HepG2 (cell line): ENCODE results near the gene MAP2K3. TPM values are rescaled to one million over a fixed set of nuclear protein-coding genes. Genes with fewer than 3 reads are reported as not detected.

ENCODE experiments used
- ATAC-seq: fragments of 200-7000 bp; cut with Tn5 transposase; 3 replicates; pipeline ENCODE4 v1.9.1; 2020; ENCODE audit warnings: mild to moderate bottlenecking, moderate library complexity
- BruUV-seq: library from RNA; stranded (reverse); fragments of 400-500 nt; replicated peaks from 2 replicates; lab custom pipeline; 2021; lab: Mats Ljungman, UMichigan
- CTCF ChIA-PET: fragments of 300-600 bp; formaldehyde crosslinking; extraction: SDS; loops from one replicate; lab custom pipeline; 2021; ENCODE audit warnings: low total read pairs, inconsistent platforms, low intra/inter-chr PET ratio; lab: Yijun Ruan, JAX
- POLR2A ChIA-PET: fragments of 350-600 bp; sonication (Branson Sonifier 250); formaldehyde crosslinking; loops from one replicate; lab custom pipeline; 2020; ENCODE audit warnings: antibody characterized with exemption, inconsistent platforms; lab: Yijun Ruan, JAX
- DNase-seq: peaks from one replicate; pipeline ENCODE4 v3.0.0-alpha.2; 2015; ENCODE audit warnings: low spot score
- FAIRE-seq: peaks from 3 replicates; lab custom pipeline; 2011; peaks lifted over from hg19 to GRCh38; lab: Jason Lieb, UNC
- H2AFZ ChIP-seq: one replicate; pipeline ENCODE4 v1.6.1; 2011; ENCODE audit warnings: low read length, inconsistent platforms
- H3K27ac ChIP-seq: fragments of 300-600 bp; 3 replicates; pipeline ENCODE4 v1.8.0; 2011; ENCODE audit warnings: mixed run types, mild to moderate bottlenecking, mixed read lengths, low read length, inconsistent platforms; ENCODE audit not compliant: insufficient read depth; ENCODE audit errors: extremely low read length
- H3K27me3 ChIP-seq, 2 experiments: fragments of 200-600 bp in 1 of 2; 2 replicates in 1 of 2; 3 replicates in 1 of 2; pipeline versions ENCODE4 v1.6.0 to v1.8.0; 2011; ENCODE audit warnings: low read length in 2 of 2, mild to moderate bottlenecking in 2 of 2, moderate library complexity in 2 of 2, inconsistent platforms in 1 of 2; ENCODE audit not compliant: insufficient read depth in 2 of 2, control insufficient read depth in 1 of 2
- H3K36me3 ChIP-seq, 2 experiments: fragments of 200-600 bp in 1 of 2; replicated peaks in 1 of 2; 2 replicates in 1 of 2; 3 replicates in 1 of 2; pipeline versions ENCODE4 v1.5.1 to v1.8.0; 2011; ENCODE audit warnings: low read length in 2 of 2, inconsistent platforms in 1 of 2; ENCODE audit not compliant: insufficient read depth in 2 of 2, control insufficient read depth in 1 of 2
- H3K4me1 ChIP-seq: 2 replicates; pipeline ENCODE4 v1.5.1; 2012; ENCODE audit warnings: low read length, inconsistent platforms; ENCODE audit not compliant: insufficient read depth
- H3K4me2 ChIP-seq: 2 replicates; pipeline ENCODE4 v1.6.0; 2011; ENCODE audit warnings: low read depth, low read length, inconsistent platforms
- H3K4me3 ChIP-seq, 3 experiments: fragments of 200-600 bp in 1 of 3; sonication (generic), shearing (Covaris generic) in 1 of 3; replicated peaks in 1 of 3; 2 replicates each; pipeline ENCODE4 v1.5.1; 2011 to 2016; ENCODE audit warnings: low read length in 3 of 3, inconsistent platforms in 2 of 3, low read depth in 2 of 3, mild to moderate bottlenecking in 2 of 3, control low read depth in 1 of 3, mixed read lengths in 1 of 3; ENCODE audit not compliant: insufficient read depth in 1 of 3
- H3K79me2 ChIP-seq: one replicate; pipeline ENCODE4 v1.6.1; 2011; ENCODE audit warnings: low read length, inconsistent platforms; ENCODE audit not compliant: insufficient read depth
- H3K9ac ChIP-seq: 2 replicates; pipeline ENCODE4 v1.6.0; 2011; ENCODE audit warnings: mild to moderate bottlenecking, low read depth, low read length, inconsistent platforms; ENCODE audit not compliant: insufficient read depth
- H3K9me3 ChIP-seq: 2 replicates; pipeline ENCODE4 v1.5.1; 2012; ENCODE audit warnings: mild to moderate bottlenecking, low read length
- H4K20me1 ChIP-seq: 2 replicates; pipeline ENCODE4 v1.6.0; 2011; ENCODE audit warnings: inconsistent platforms, mild to moderate bottlenecking, low read length, moderate library complexity; ENCODE audit not compliant: insufficient read depth
- CBFB ChIP-seq: sonication (generic); formaldehyde crosslinking; IDR thresholded peaks from 2 replicates; pipeline ENCODE4 v1.4.0; 2020; ENCODE audit warnings: missing genetic modification reagents
- GZF1 ChIP-seq: sonication (generic); formaldehyde crosslinking; IDR thresholded peaks from 2 replicates; pipeline ENCODE4 v1.5.1; 2020; ENCODE audit warnings: mild to moderate bottlenecking, missing genetic modification reagents
- LBX2 ChIP-seq: sonication (generic); formaldehyde crosslinking; IDR thresholded peaks from 2 replicates; pipeline ENCODE4 v1.5.0; 2020; ENCODE audit warnings: missing genetic modification reagents, mild to moderate bottlenecking, borderline replicate concordance
- NR2F2 ChIP-seq: IDR thresholded peaks from 2 replicates; pipeline ENCODE4 v1.6.1; 2012; ENCODE audit warnings: low read depth, inconsistent platforms, borderline replicate concordance
- PRDM10 ChIP-seq: sonication (generic); formaldehyde crosslinking; IDR thresholded peaks from 2 replicates; pipeline ENCODE4 v1.4.0; 2020; ENCODE audit warnings: low read depth, missing genetic modification reagents
- REL ChIP-seq: sonication (generic); formaldehyde crosslinking; conservative IDR thresholded peaks from 2 replicates; pipeline ENCODE4 v1.8.0; 2022; ENCODE audit warnings: mild to moderate bottlenecking, missing genetic modification reagents, moderate library complexity
- REST ChIP-seq, 2 experiments: IDR thresholded peaks; 2 replicates each; pipeline ENCODE4 v1.6.1; 2011 to 2012; ENCODE audit warnings: low read length in 2 of 2, borderline replicate concordance in 1 of 2, low read depth in 1 of 2, mild to moderate bottlenecking in 1 of 2, moderate library complexity in 1 of 2
- RFXANK ChIP-seq: IDR thresholded peaks from 2 replicates; pipeline ENCODE4 v1.6.1; 2016
- YY1 ChIP-seq: IDR thresholded peaks from 2 replicates; pipeline ENCODE4 v1.6.1; 2011; ENCODE audit warnings: low read length, low read depth, moderate library complexity, mild to moderate bottlenecking; ENCODE audit not compliant: insufficient read depth, insufficient replicate concordance
- ZBTB20 ChIP-seq: sonication (generic); formaldehyde crosslinking; IDR thresholded peaks from 2 replicates; pipeline ENCODE4 v1.8.1; 2023; ENCODE audit warnings: missing genetic modification reagents, low read depth, mild to moderate bottlenecking, borderline replicate concordance
- ZSCAN5A ChIP-seq: sonication (generic); formaldehyde crosslinking; IDR thresholded peaks from 2 replicates; pipeline ENCODE4 v1.8.0; 2022; ENCODE audit warnings: mild to moderate bottlenecking, missing genetic modification reagents, borderline replicate concordance
- WGBS: methylation state at CpG from one replicate; pipeline ENCODE4 v1.1.6; 2017; ENCODE audit warnings: low lambda C conversion rate; 5-methylcytosine and 5-hydroxymethylcytosine counted together
- in situ Hi-C: cut with HindIII; loops from 2 replicates; pipeline ENCODE4 v1.10.0; 2017; ENCODE audit warnings: low pct_unique_long_range_greater_than_20kb; ENCODE audit not compliant: extremely low pct_ligation_motif_present
- intact Hi-C: fragments of 100-400 bp; cut with micrococcal nuclease; formaldehyde crosslinking; loops from one replicate; pipeline ENCODE4 v1.10.0; 2022; ENCODE audit not compliant: unreplicated experiment
- polyA plus RNA-seq, 8 experiments: library from polyadenylated mRNA; depleted of rRNA in 3 of 8; stranded (reverse) in 7 of 8; unstranded in 1 of 8; fragments of >200 nt; fragmentation: Illumina TruSeq in 4 of 8; extraction: Trizol in 4 of 8; gene quantifications; 2 replicates each; pipeline versions ENCODE4 v1.2.1 to v1.2.3, GENCODE V29; 2011 to 2016; ENCODE audit warnings: low read depth in 4 of 8, missing spikeins in 1 of 8, mixed read lengths in 1 of 8; ENCODE audit not compliant: insufficient read depth in 1 of 8
- total RNA-seq, 5 experiments: library from RNA; depleted of rRNA; stranded (reverse); fragments of >200 nt; fragmentation: Illumina TruSeq; extraction: Trizol; gene quantifications; 2 replicates each; pipeline ENCODE4 v1.2.3, GENCODE V29; 2016; ENCODE audit warnings: low read depth in 1 of 5
- TF ChIP-seq, protein P1 (sequence below): sonication (generic); formaldehyde crosslinking; IDR thresholded peaks from 2 replicates; pipeline ENCODE4 v1.4.0; 2020; ENCODE audit warnings: mild to moderate bottlenecking, missing genetic modification reagents

Gene MAP2K3
- total and polyA plus RNA-seq, 2 of the 13 experiments (the other 11 are each of a cell fraction or from before 2014, with no cell fraction given), result 20.5 to 27.4 TPM

- Histone ChIP-seq H3K4me2 (no peak overlapping the region; the same call in 1 of the 2 replicates), H3K79me2 (no peaks in the 10 kb centered on the region), H3K9me3 (no peaks in the 10 kb centered on the region), H4K20me1 (peaks cover 6% of the 10 kb centered on the region; the same call in 1 of the 2 replicates)
- FAIRE-seq, result no peak
- in situ Hi-C loops, result no loop called here
- peak; percentile 6; the same call in 1 of the 3 replicates for ATAC-seq
- ChIA-PET CTCF (no interaction called here), POLR2A (no interaction called here)
- no peak for TF ChIP-seq ZBTB20 (CRISPR knock-in tag)
- no peak for TF ChIP-seq LBX2 (CRISPR knock-in tag)
- no peak for TF ChIP-seq ZSCAN5A
- no peak for TF ChIP-seq CBFB (CRISPR knock-in tag)
- no peak for TF ChIP-seq YY1
- TF ChIP-seq GZF1 (CRISPR knock-in tag), result no peak
- TF ChIP-seq REL (CRISPR knock-in tag), result no peak
- no peak for TF ChIP-seq NR2F2
- TF ChIP-seq PRDM10 (CRISPR knock-in tag), result no peak
- no peak for TF ChIP-seq RFXANK
- TF ChIP-seq REST (IDR thresholded peaks at IDR 0.05; ENCODE audit: borderline replicate concordance in 1 of 2, low read depth in 1 of 2, low read length in 2 of 2), result no peak
- TF ChIP-seq, protein P1, sequence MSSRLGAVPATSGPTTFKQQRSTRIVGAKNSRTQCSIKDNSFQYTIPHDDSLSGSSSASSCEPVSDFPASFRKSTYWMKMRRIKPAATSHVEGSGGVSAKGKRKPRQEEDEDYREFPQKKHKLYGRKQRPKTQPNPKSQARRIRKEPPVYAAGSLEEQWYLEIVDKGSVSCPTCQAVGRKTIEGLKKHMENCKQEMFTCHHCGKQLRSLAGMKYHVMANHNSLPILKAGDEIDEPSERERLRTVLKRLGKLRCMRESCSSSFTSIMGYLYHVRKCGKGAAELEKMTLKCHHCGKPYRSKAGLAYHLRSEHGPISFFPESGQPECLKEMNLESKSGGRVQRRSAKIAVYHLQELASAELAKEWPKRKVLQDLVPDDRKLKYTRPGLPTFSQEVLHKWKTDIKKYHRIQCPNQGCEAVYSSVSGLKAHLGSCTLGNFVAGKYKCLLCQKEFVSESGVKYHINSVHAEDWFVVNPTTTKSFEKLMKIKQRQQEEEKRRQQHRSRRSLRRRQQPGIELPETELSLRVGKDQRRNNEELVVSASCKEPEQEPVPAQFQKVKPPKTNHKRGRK (CRISPR knock-in tag), result no peak
- TF ChIP-seq, all 625 proteins: peak for 0
- Histone ChIP-seq H3K27ac (no peak overlapping the region), H3K36me3 (no peaks in the 10 kb centered on the region), H3K4me3 (no peak overlapping the region), H3K9ac (no peak overlapping the region), H3K27me3 (peaks cover 3 to 31% of the 10 kb centered on the region in 2 experiments; a peak in 4 of 5 replicates), H3K4me1 (peaks cover 26% of the 10 kb centered on the region), H2AFZ (no peak overlapping the region)
- no TSS peak for BruUV-seq
- intact Hi-C loops, result no loop called here
- no peak for DNase-seq
- 4% methylated on average over 4 of the region's 4 CpGs for WGBS
Observed at GRCh38 chr17:21248500-21248899, 36.0 kb upstream of the MAP2K3 start.
